Stimulated activated CD4-positive, alpha-beta T cell treated with anti-CD3 and anti-CD28 coated beads, Interleukin-2, amount 100 ng/mL, for 48 hours (primary cell): ENCODE measurements around the gene GALNT2.

Experiments used
- DNase-seq, 2 donors: peaks; one replicate each; pipeline ENCODE4 v3.0.0-alpha.2; 2020

GALNT2 gene

DNA sequence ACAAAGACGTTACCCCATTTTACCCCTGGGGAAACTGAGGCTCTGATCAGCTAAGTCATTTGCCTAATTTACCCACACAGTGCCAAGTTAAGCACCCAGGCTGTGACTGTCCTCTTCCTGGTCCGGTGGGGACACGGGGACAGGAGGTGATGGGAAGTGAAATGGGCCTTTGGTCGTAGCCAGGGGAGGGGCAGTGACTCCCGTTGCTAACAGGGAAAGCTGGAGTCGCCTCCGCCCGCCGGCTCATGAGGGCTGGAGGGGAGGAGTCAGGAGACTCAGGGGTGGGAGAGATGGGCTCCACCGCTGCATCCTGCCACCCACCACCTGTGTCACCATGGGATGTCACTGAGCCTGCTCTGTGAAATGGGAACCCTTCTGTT is 219.8 kb downstream of the GALNT2 start:
- no peak for DNase-seq

DNA sequence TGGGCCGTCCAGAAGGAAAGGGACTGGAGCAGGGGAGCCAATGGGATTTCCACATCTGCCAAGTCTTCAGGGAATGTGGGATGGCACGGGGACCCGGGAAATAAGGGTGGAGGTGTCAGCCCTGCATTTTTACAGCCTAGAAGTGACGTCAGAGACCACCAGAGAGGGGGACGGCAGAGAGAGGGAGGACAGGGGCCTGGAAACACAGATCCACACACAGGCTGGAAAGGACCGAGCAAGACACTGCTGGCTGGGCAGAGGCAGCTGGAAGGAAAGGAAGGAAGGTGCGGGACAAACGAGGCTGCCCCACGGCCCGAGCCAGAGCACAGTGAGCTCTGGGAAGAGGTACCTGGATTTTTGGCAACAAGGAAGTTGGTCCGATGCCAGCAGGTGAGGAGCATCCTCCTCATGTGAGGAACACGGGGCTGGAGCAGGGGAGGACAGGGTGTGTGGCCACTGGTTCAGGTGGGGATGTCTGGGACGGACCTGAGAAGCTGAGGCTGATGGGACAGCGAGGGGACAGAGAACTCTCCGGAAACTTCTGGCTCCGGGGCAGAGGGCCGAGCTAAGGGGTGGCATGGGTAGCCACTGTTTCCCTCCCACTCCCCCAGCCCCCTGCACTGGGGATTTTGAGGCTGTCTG is 220.8 kb downstream of the GALNT2 start:
- no peak for DNase-seq

DNA sequence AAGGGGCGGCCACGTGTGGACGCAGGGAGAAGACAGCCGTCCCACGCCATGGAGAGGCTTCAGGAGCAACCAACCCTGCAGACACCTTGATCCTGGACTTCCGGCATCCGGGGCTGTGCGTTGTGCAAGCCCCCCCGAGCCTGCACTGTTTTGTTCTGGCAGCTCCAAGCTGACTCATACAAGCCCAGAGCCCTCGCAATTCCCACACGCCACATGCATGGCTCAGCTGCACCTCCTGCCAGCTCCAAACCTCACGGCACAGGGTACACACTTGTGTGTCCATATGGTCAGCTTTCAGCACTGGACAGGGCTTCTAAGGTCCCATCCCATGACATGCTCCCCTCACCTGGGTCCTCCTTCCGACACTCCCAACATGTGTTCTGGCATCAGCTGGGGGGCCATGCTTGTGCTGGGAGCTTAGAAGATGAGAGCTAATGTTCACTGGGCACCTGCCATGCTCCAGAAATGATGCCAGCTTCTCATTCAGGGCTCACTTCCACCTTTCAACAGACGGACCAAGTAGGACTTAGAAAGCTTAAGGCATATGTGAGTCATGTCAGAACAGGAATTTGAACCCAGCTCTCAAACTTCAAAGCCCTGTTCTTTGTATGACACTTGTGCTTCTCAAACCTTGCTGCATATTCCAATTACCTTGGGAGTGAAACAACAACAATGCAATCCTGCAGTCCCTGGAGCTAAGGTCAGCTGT is 221.8 kb downstream of the GALNT2 start:
- DNase-seq: no peak

DNA sequence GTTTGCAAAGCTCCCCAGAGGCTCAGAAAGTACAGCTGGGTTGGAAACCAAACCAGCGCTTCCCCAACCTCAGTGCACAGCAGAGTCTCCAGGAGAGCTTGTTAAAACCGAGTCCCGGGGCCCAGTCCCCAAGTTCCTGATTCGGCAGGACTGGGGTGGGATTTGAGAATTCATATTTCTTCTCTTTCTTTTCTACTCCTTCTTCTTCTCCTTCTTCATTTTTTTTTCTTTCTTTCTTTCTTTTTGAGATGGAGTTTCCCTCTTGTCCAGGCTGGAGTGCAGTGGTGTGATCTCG is 222.3 kb downstream of the GALNT2 start:
- no peak for DNase-seq

DNA sequence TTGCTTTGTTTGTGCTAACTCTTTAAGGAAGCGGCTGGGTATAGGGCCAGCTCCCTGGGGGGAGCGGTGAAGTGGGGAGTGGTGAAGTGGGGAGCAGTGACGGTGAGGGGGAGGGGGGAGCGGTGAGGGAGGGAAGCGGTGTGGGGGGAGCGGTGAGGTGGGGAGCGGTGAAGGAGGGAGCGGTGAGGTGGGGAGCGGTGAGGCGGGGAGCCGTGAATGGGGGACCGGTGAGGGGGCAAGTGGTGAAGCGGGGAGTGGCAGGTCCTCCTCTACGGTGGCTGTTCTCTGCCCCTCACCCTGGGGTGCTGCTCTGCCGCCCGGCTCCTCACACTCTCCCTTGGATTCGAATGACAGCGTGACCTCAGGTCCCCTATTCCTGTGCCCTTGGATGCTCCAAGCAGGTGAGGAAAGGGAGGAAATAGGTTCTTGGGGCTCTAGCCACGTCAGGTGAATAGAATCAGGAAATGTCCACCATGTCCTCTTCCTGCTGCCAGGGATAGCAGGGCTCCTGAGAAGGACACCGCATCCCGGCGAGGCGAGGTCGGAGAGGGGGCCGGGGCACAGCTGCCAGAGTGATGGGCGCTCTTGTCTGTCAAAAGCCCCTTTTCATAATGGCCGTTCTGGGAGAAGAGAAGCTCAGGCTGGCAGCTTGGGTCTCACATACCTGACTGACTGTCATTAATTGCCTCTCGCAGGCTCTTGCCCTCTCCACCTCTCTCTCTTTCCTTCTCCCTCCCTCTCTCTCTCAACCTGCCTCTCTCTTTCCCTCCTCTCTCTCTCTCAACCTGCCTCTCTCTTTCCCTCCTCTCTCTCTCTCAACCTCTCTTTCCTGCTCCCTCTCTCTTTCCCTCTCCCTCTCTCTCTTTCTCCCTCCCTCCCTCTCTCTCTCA is 224.9 kb downstream of the GALNT2 start:
- DNase-seq: no peak

DNA sequence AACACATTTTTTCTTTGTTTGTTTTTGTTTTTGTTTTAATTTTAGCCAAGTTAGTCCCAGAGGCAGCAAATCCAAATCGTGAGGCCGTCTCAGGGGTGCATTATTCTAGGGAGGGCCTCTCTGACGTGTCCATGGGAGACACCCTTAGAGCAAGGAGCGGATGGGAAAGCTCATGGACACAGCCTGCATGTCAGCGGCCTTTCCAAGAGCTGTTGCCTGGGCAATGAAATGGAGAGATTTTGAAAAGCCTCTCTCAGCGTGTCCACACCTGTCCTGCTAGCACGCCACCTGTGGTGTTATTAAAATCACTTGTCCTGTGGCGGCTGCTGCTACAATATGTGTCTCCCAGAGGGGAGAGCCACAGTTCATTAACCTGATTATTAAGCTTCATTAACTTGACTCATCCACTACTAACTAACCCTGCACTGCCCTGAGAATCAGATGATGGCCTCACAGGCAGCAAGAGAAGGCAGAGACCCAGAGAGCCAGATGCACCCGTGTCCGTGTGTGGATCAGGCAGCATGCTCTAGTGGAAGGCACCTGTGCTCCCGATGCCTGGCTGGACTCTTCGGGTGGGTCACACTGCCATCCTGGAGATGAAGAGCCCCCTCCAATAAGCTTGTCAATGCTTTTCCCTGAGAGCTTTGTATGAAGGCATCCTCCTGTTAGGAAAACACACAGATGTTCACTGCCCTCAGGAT is 225.8 kb downstream of the GALNT2 start:
- DNase-seq: no peak

DNA sequence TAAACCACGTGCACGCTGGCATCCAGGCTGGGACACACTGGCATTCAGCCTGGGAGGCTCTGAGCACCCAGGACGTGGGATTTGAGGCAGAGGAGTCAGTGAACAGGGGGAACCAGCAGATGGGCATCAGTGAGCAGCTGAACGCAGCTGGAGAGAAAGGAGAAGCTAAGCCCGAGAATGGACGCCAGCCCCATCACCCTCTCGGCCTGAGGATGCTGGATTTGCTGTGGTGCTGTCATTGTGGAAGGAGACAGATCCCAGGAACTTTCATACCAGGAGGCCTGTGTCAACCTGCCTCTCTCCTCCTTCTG is 226.3 kb downstream of the GALNT2 start:
- no peak for DNase-seq

DNA sequence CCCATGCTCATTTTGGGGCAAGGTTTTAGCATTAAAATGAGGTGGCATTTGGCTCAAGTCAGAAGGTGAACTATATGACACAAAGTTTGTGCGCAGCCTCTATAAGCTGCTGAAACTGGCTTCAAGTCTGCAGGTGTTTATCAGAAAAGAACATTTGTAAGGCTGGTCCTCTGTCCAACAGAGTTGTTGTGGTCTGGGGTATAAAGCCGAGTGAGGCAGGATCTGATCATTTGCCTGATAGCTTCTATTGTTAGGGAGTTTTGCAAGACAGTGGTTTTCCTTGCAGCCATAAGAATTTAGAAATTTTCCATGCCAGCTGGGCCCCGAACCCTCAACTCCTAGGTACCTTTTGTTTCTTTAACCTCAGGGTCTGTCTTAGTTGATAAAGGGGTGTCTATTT is 228.3 kb downstream of the GALNT2 start:
- no peak for DNase-seq

DNA sequence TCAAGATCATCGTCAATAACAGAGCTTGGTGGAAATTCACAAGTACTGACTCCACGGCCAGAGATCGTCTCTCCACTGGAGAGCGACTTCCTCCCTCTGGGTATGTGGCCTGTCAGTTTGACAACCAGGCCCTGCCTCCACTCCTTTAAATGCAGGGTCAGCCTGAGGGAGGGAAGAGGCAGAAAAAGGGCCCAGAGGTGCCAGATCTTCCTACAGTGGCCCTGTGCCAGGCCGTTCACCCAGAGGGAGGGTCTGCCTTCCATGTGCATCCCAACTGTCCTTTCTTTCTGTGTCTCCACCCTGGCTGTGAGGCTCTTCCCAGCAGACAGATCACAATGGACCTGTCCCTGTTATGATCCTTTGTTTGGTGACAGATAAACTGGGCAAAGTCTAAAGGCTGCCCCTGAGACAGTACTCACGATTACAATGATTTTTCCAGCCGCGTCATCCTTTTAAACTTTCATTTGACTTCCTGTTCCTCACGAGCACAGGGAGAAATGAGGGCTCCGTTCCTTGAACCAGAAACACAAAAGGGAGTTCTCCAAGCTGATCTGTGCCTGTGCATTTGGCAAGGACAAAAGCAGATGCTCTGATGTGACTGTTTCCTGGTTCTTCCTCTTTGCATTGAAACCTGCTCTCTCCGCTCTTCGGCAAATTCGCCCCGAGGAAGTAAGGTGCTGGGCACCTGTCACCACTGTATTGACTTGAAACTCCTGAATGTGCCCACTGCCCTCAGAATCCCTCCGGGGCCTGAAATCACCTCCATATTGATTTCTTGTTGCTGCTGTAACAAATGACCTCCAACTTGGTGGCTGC is 232.4 kb downstream of the GALNT2 start:
- DNase-seq: no peak

DNA sequence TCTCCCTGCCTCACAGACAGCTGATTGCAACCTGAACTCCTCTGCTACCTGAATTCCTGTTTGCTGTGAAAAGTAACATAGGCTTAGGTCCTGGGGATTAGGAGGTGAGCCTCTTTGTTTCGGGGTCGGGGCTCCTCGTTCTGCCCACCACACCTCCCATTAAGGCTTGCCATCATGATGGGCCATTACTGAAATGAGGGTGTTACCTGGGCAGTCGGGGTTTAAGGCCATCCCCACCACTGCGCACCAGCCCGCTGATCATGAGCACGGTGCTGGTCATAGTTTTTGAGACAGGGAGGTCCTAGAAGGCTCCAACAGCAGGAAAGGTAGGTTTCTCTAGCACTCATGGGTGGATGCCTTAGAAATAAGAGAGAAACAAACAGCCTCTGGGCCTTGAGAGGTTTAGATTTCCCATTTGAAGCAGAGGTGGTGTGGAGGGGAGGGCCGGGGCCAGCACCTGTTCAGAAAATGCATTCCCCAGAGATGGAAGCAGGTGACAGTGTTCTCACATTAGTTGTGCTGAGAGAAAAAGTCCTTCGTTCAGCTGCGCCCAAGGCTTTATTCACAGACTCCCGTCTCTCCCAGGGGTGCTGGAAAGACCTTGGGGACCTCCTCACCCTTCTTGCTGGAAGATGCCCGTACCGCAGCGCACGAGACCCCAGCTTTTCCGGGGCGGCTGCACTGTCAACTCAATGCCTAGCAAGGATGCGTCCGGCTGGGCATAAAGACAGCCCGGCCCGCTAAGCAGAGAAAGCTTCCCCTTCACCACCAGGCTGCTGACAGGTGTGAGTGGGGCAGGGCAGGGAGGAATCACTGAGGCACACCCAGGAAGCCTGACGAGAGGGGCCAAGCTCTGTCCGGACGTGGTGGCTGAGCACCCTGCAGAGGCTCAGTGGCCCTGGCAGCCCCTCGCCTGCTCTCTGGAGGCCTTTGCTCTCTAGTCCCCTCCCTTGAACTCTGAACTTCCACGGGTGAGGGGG is 233.6 kb downstream of the GALNT2 start:
- no peak for DNase-seq

DNA sequence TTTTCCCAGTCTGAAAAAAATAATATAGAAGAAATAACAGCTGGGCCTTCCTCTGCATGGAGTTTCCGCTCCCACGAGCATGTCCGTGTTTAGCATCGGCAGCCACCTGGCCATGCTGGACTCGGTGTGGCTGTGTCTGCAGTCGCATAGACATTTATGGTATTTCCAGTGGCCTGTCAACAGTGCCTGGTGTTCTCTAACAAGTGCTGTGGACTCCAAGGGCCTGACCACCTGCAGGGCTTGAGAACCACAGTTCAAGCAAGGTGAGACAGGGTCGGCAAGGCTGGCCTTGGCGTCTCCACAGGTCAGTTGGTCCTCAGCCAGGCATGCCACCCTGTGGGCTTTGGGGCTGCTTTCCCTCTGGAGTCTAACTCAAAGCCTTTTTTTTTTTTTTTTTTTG is 234.3 kb downstream of the GALNT2 start:
- no peak for DNase-seq

DNA sequence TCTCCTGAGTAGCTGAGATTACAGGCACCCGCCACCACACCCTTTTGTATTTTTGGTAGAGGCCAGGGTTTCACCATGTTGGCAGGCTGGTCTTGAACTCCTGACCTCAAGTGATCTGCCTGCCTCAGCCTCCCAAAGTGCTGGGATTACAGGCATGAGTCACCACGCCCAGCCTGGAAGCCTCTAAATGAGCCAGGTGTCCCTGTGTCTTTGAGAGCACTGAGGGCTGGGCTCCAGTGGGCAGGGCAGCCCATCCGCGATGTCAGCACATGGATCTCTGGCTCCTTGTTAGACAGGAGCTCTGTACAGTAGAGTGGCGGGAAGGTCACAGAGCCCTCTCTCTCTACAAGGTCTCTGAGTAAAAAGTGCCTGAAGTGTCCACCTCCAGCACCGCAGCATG is 234.8 kb downstream of the GALNT2 start:
- DNase-seq: no peak

DNA sequence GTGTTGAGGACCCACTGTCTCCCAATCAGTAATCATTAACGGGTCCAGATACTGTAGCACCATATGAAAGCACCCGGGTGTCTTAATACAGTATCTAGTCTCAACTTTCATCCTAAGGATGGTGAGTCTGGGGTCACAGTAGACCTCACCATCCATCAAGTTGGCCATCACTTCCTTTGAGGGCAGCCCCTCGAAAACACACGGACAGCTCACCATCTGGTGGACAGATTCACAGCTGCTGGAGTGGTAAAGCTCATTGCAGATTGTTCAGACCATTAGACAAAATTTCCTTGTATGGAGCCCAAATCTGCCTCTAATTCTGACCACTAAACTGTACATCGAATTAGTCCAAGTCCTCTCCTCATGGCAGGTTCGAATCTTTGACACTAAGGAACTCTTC is 236.0 kb downstream of the GALNT2 start:
- no peak for DNase-seq

DNA sequence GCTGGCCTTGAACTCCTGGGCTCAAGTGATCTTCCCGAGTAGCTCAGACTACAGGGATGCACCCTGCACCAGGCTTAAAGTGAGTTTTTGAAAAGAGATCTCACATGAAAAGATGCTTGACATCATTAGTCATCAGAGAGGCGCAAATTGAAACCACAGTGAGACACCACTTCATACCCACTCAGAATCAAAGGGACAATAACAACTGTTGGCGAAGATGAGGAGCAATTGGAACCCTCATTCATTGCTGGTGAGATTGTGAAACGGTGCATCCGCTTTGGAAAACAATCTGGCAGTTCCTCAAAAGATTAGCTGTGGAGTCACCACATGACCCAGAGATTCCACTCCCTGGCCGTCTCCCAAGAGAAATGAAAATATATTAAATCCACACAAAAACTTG is 236.8 kb downstream of the GALNT2 start:
- DNase-seq: no peak

DNA sequence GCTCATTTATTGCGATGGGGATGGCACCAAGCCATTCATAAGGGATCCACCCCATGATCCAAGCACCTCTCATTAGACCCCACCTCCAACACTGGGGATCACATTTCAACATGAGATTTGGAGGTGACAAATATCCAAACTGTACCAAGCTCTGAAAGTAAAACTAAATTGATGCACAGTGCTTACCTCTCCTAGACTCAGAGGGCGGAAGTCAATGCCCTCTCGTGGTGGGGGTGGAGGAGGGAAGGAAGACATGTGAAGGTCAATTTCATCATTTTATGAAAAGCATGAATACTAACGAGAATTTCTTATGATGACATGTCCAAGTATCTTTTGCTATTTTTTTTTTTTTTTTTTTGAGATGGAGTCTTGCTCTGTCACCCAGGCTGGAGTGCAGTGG is 239.1 kb downstream of the GALNT2 start:
- DNase-seq: peak in 1 of 2 donors; percentile 13

DNA sequence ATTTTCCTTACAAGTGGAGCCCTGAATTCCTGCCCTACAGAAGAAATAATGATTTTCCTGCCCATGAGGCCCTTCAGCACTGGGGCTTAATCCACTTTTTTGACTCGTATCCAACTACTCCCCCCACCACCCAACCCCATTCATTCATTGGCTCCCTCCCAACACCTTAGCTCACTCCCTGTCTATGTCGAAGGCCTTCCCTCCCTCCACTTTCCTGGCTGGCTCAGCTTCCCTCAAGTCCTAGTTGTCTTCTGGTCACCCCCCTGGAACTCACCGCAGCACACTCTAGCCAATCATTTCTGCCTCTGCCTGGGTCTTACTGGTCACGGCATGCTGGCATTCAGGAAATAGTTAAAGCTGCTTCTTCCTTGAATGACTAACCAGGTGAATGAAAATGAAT is 240.2 kb downstream of the GALNT2 start:
- DNase-seq: no peak

DNA sequence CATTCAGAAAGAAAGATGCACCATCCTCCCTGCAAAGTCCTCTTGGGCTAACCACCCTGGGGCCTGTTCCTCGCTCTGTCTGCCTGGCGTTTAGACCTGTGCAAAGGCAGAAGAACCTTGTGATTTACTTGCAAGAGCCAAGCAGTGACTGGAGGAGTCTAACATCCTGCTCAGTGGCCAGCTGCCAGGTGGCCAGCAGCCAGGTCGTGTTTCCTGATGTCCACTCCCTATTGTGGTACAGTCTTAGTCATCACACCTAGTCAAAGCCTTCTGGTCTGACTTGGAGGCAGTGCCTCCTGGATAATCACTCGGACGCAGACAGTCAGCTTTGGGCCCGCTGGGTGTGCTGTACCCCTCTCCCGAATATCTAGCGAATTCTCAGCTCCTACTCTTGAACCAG is 241.0 kb downstream of the GALNT2 start:
- DNase-seq: no peak

DNA sequence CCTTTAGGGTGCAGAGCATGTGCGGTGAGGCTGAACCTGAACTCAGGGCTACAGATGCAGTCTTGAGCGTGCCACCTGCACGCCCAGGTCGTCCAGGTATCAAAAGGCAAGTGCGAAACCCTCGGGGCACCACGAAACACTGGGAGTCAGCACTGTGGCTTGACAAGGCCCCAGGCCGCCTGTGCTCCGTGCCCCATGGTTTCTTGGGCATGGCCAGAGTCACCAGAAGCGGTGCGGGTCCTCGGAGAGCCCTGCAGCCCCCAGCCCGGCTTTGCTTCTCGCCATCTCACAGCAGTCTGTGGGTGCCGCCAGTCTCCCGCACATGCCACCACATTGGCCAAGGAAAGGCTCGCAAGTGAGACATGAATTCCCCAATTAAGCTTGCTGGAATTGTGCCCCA is 241.8 kb downstream of the GALNT2 start:
- no peak for DNase-seq

DNA sequence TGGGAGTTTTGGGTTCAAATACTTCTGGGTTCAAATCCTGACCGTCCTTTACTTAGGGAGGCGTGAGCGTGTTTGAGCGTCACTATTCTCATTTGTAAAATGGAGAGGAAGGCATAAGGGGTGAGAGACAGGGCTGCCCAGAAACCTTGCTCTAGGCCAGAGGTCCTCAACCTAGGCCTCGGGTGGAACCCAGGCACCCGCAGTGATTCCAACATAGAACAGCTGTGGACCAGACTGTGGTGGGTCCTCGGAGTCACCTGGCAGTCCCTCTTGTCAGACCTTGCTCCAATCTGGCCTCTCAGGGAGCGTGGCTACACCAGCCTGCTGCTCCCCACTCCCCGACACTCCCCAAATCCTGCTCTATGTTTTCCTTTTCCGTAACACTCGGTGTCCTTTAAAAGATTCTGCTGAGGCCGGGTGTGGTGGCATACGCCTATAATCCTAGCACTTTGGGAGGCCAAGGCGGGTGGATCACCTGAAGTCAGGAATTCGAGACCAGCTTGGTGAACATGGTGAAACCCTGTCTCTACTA is 242.7 kb downstream of the GALNT2 start:
- DNase-seq: no peak

DNA sequence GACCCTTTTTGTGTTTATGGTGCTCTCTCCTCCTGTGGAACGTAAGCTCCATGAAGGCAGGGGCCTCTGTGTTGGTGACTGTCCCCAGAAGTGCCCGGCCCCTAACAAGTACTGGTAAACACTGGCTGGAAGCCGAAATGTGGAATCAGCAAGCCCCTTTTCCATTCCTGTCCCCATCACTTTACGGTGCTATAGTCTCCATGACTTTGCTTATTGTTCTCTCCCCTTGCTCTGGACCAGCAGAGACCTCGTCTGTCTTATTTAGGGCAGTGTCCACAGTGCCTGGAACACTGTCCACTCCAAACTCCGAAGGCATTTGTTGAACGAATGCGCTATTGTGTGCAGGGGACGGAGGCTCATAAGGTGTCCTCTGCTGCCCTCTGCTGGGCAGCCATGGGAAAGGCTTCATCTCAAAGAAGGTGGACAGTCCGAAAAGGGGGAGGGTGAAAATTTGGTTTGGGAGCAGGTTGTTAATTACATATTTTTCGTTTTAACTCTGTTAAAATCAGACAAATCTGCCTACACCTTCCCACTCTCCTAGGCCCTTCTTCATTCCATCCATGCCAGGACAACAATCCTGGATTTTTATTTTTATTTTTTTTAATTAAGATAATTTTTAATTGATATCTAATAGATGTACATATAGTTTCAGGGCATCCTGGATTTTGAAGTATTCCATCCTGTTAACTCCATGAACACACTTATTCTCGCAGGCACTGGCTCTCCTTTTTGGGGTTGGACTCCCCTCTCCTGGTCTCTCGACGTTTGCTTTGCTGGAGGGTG is 243.5 kb downstream of the GALNT2 start:
- peak; percentile 62 to 68 for DNase-seq

DNA sequence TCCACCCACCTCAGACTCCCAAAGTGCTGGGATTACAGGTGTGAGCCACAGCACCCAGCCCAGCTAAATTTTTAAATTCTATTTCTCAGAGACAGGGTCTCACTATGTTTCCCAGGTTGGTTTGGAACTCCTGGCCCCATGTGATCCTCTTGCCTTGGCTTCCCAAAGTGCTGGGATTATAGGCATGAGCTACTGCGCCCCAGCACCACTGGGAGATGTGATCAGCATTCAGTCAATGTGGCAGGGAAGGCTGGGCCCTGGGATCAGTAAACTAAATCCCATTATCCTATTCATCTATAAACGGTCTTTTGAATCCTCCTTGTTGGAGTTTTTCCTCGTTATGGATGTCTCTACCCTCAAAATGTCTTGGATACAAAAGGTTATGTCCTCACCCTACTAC is 245.6 kb downstream of the GALNT2 start:
- no peak for DNase-seq
